ENCODE measurements around the gene SUN5.
"Not testable (repeated sequence)": the region's sequence is repeated elsewhere in the genome, so short reads cannot be mapped to it uniquely, and the experiment has no call there.

SUN5 gene

GRCh38 chr20:32965581-32966373 is 38.5 kb downstream of the SUN5 start:
- TF ChIP-seq JUND (IDR thresholded peaks at IDR 0.05; ENCODE audit: low read depth) = no peak
- DNase-seq (ENCODE audit: low read depth in 1 of 2, low spot score in 1 of 2) = no peak
- in situ Hi-C loops (cut with HindIII; ENCODE audit: low pct_unique_long_range_greater_than_20kb, low sequenced_read_pairs) = no loop called here

GRCh38 chr20:32965115-32965514 is 39.1 kb downstream of the SUN5 start:
- no peak for DNase-seq (ENCODE audit: low read depth in 1 of 2, low spot score in 1 of 2)
- in situ Hi-C loops (cut with HindIII; ENCODE audit: low pct_unique_long_range_greater_than_20kb, low sequenced_read_pairs) = no loop called here
- TF ChIP-seq JUND (IDR thresholded peaks at IDR 0.05; ENCODE audit: low read depth) = no peak

- in situ Hi-C loops (cut with HindIII; ENCODE audit: low pct_unique_long_range_greater_than_20kb, low sequenced_read_pairs) = no loop called here
These were observed 39.7 kb downstream of the SUN5 start for GRCh38 chr20:32964575-32964974.

GRCh38 chr20:32963176-32963575 is 41.1 kb downstream of the SUN5 start:
- no peak for TF ChIP-seq JUND (IDR thresholded peaks at IDR 0.05; ENCODE audit: low read depth)
- no peak for DNase-seq (ENCODE audit: low read depth in 1 of 2, low spot score in 1 of 2)
- in situ Hi-C loops (cut with HindIII; ENCODE audit: low pct_unique_long_range_greater_than_20kb, low sequenced_read_pairs) = no loop called here

More at GRCh38 chr20:32964575-32964974, 39.7 kb downstream of the SUN5 start:
- TF ChIP-seq JUND (IDR thresholded peaks at IDR 0.05; ENCODE audit: low read depth) = no peak
- no peak for DNase-seq (ENCODE audit: low read depth in 1 of 2, low spot score in 1 of 2)

GRCh38 chr20:32962646-32963045 is 41.6 kb downstream of the SUN5 start:
- DNase-seq (ENCODE audit: low read depth in 1 of 2, low spot score in 1 of 2); in situ Hi-C loops (cut with HindIII; ENCODE audit: low pct_unique_long_range_greater_than_20kb, low sequenced_read_pairs): not testable (repeated sequence)

- DNase-seq (ENCODE audit: low read depth in 1 of 2, low spot score in 1 of 2) = no peak
- TF ChIP-seq JUND (IDR thresholded peaks at IDR 0.05; ENCODE audit: low read depth) = no peak
- in situ Hi-C loops (cut with HindIII; ENCODE audit: low pct_unique_long_range_greater_than_20kb, low sequenced_read_pairs) = no loop called here
These were observed 42.2 kb downstream of the SUN5 start for GRCh38 chr20:32962053-32962452.

- in situ Hi-C loops (cut with HindIII; ENCODE audit: low pct_unique_long_range_greater_than_20kb, low sequenced_read_pairs) = no loop called here
- TF ChIP-seq JUND (IDR thresholded peaks at IDR 0.05; ENCODE audit: low read depth) = no peak
- DNase-seq (ENCODE audit: low read depth in 1 of 2, low spot score in 1 of 2) = no peak
These were observed 43.1 kb downstream of the SUN5 start for GRCh38 chr20:32960849-32961731.

- in situ Hi-C loops (cut with HindIII; ENCODE audit: low pct_unique_long_range_greater_than_20kb, low sequenced_read_pairs) = no loop called here
- DNase-seq (ENCODE audit: low read depth in 1 of 2, low spot score in 1 of 2) = no peak
- no peak for TF ChIP-seq JUND (IDR thresholded peaks at IDR 0.05; ENCODE audit: low read depth)
These were observed 44.1 kb downstream of the SUN5 start for GRCh38 chr20:32960222-32960518.

- in situ Hi-C loops (cut with HindIII; ENCODE audit: low pct_unique_long_range_greater_than_20kb, low sequenced_read_pairs) = no loop called here
- no peak for DNase-seq (ENCODE audit: low read depth in 1 of 2, low spot score in 1 of 2)
- no peak for TF ChIP-seq JUND (IDR thresholded peaks at IDR 0.05; ENCODE audit: low read depth)
These were observed 44.6 kb downstream of the SUN5 start for GRCh38 chr20:32959351-32960221.

- no peak for TF ChIP-seq JUND (IDR thresholded peaks at IDR 0.05; ENCODE audit: low read depth)
- no peak for DNase-seq (ENCODE audit: low read depth in 1 of 2, low spot score in 1 of 2)
- in situ Hi-C loops (cut with HindIII; ENCODE audit: low pct_unique_long_range_greater_than_20kb, low sequenced_read_pairs) = no loop called here
These were observed 45.7 kb downstream of the SUN5 start for GRCh38 chr20:32958574-32958973.

GRCh38 chr20:32957459-32957858 is 46.8 kb downstream of the SUN5 start:
- in situ Hi-C loops (cut with HindIII; ENCODE audit: low pct_unique_long_range_greater_than_20kb, low sequenced_read_pairs) = no loop called here
- no peak for DNase-seq (ENCODE audit: low read depth in 1 of 2, low spot score in 1 of 2)
- no peak for TF ChIP-seq JUND (IDR thresholded peaks at IDR 0.05; ENCODE audit: low read depth)

- DNase-seq (ENCODE audit: low read depth in 1 of 2, low spot score in 1 of 2); in situ Hi-C loops (cut with HindIII; ENCODE audit: low pct_unique_long_range_greater_than_20kb, low sequenced_read_pairs): not testable (repeated sequence)
These were observed 53.7 kb downstream of the SUN5 start for GRCh38 chr20:32950539-32950938.

All from T47D (cell line).